Measurements from ENCODE around the gene DAZAP1.

DNA sequence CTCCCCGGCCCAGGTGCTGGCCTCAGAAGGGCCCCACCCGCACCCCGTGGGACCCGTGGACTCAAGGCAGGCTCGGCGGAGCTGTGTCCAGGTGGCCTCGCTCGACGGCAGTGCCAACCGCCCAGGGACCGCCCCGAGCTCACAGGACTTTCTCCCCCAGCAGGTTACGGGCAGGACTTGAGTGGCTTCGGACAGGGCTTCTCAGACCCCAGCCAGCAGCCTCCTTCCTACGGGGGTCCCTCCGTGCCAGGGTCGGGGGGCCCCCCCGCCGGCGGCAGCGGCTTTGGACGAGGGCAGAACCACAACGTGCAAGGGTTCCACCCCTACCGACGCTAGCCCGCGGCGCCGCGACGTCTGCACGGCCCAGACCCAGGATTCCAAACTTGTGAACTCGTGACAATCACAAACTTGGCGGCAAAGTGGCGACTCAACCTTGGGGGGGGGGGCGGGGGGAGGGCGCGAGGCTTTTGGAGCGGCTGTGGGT is 27.2 kb downstream of the DAZAP1 start:
- TF ChIP-seq POLR2A (IDR thresholded peaks at IDR 0.05): no peak
- TF ChIP-seq, protein P1, sequence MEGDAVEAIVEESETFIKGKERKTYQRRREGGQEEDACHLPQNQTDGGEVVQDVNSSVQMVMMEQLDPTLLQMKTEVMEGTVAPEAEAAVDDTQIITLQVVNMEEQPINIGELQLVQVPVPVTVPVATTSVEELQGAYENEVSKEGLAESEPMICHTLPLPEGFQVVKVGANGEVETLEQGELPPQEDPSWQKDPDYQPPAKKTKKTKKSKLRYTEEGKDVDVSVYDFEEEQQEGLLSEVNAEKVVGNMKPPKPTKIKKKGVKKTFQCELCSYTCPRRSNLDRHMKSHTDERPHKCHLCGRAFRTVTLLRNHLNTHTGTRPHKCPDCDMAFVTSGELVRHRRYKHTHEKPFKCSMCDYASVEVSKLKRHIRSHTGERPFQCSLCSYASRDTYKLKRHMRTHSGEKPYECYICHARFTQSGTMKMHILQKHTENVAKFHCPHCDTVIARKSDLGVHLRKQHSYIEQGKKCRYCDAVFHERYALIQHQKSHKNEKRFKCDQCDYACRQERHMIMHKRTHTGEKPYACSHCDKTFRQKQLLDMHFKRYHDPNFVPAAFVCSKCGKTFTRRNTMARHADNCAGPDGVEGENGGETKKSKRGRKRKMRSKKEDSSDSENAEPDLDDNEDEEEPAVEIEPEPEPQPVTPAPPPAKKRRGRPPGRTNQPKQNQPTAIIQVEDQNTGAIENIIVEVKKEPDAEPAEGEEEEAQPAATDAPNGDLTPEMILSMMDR (IDR thresholded peaks at IDR 0.05): no peak

Measured in suprapubic skin (tissue), 3 donors.